ENCODE measurements around the gene TUBB1.

The TUBB1 gene

GRCh38 chr20:58990651-58991445, 28.4 kb upstream of the TUBB1 start:
- no peak for DNase-seq

DNA sequence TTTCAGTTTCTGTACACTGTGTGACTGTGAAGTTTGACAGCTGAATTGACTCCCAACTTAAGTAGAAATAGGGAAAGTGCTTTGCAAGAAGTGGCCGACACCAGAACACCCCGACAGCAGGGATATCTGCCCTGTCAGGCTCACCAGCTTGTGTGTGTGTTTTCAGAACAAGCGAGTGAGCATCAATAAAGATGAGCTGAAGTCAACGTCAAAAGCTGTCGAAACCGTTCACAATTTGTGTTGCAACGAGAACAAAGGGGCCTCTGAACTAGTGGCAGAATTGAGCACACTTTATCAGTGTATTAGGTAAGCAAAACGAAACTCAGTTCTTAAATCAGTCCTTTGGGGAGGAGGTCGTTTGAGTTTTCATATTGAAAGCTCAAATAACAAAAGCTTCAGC, 27.5 kb upstream of the TUBB1 start:
- DNase-seq, result no peak

DNA sequence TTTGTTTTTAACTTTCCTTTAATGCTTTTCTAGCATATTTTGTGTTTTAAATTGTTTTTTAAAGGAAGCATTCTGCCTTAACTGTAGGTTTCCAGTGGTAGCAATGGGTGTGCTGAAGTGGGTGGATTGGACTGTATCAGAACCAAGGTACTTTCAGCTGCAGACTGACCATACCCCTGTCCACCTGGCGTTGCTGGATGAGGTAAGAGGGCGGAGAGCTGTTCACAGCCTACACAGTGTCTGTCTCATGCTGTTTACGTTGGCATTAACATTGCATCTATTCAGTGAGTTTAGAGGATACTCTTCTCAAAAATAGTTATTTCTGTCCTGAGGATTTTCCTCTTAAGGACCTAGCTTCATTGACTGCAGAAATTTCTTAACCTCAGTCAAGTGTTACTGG, 26.3 kb upstream of the TUBB1 start:
- DNase-seq, result no peak

GRCh38 chr20:58993332-58994248, 25.6 kb upstream of the TUBB1 start:
- no peak for DNase-seq

DNA sequence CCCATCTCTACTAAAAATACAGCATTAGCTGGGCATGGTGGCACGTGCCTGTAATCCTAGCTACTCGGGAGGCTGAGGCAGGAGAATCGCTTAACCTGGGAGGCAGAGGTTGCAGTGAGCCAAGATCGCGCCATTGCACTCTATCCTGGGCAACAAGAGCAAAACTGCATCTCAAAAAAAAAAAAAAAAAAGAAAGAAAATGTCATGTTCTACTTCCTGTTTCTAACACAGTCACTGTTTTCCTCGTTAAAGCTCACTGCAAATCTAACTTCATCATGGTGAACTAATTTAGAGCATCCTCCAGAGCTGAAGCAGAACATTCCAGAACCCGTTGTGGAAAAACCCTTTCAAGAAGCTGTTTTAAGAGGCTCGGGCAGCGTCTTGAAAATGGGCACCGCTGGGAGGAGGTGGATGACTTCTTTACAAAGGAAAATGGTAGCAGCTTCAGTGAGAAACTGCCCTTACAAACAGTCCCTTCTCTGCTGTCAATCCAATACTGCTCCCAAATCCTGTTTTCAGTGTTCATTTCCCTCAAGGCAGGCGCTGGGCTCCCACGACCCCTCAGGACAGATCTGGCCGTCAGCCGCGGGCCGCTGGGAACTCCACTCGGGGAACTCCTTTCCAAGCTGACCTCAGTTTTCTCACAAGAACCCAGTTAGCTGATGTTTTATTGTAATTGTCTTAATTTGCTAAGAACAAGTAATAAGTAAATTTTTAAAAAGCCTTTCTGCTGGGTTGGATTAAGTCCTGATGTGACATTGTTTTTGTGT, 24.7 kb upstream of the TUBB1 start:
- no peak for DNase-seq

- DNase-seq, result no peak
These were observed 23.6 kb upstream of the TUBB1 start for GRCh38 chr20:58995461-58996225.

- no peak for DNase-seq
These were observed 23.0 kb upstream of the TUBB1 start for GRCh38 chr20:58996226-58996611.

DNA sequence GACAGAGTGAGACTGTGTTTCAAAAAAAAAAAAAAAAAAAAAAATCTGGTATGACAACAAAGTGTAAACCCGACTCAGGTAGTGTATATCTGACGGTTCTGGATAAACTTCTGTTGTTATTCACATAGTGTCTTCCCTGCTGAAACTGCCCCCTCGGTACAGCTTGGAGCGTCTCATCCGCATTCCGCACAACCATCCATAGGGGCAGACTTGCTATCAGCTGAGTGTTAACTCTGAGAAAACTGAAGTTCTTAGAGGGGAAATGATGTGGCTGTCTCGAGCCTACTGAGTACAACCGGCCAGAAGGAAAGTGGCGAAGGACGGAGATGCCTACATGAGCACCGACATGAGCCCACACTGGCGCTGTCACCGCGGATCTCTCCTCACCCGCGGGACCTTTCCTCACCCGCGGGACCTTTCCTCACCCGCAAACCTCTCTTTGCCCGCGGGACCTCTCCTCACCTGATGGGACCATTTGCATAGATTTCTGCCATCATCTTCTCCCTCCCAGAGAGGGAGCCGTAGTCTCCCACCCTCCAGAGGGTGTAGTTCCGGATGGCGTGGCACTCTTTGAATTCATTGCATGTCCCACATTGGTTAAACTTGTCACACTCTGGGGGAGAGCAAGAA, 22.0 kb upstream of the TUBB1 start:
- DNase-seq, result no peak

DNA sequence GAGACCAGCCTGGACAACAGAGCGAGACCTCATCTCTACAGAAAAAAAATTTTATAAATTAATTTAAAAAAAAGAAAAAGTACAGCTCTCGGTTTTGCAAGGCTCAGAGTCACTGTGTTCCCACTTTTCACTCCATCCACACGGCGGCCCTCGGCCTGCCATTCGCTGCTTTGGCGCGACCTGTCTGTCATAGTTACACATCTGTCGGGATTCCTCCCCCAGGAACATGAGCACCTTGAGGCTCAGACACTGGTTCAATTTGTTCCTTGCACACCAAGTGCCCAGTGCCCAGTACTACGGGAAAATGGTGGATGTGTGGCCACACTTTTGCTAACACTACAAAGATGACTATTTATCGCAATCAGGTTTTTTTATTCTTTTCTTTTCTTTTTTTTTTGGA, 20.6 kb upstream of the TUBB1 start:
- no peak for DNase-seq

- DNase-seq, result no peak
These were observed 18.9 kb upstream of the TUBB1 start for GRCh38 chr20:59000326-59000725.

GRCh38 chr20:59001068-59001448, 18.2 kb upstream of the TUBB1 start:
- DNase-seq, result no peak

GRCh38 chr20:59001449-59002171, 17.6 kb upstream of the TUBB1 start:
- no peak for DNase-seq

- no peak for DNase-seq
These were observed 16.8 kb upstream of the TUBB1 start for GRCh38 chr20:59002388-59002787.

DNA sequence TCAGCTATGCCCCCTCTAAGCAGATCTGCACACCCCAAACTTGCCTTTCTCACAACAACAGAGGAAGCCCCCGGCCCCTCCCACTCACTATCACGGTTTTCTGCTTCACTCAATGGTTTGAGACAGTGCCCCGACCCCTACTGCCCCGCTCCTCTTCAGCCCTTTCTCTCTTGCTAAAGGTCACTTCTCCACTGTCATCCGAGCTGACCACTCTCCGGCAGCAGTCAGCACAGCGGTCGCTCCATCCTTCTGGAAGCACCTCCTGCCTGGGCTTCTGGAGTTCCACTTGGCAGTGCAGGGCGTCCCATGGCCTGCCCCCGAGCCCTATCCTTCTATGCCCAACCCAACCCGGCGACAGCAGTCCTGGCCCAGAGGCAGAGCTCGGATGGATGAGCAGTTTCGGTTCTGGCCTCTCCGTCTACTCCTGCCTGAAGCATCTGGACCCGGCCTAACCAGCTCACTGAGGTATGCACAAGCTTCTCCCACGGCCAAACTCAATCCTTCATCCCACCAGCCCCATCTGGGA, 16.3 kb upstream of the TUBB1 start:
- no peak for DNase-seq

GRCh38 chr20:59003836-59004492, 15.3 kb upstream of the TUBB1 start:
- DNase-seq, result no peak

- DNase-seq, result no peak
These were observed 14.8 kb upstream of the TUBB1 start for GRCh38 chr20:59004493-59004762.

DNA sequence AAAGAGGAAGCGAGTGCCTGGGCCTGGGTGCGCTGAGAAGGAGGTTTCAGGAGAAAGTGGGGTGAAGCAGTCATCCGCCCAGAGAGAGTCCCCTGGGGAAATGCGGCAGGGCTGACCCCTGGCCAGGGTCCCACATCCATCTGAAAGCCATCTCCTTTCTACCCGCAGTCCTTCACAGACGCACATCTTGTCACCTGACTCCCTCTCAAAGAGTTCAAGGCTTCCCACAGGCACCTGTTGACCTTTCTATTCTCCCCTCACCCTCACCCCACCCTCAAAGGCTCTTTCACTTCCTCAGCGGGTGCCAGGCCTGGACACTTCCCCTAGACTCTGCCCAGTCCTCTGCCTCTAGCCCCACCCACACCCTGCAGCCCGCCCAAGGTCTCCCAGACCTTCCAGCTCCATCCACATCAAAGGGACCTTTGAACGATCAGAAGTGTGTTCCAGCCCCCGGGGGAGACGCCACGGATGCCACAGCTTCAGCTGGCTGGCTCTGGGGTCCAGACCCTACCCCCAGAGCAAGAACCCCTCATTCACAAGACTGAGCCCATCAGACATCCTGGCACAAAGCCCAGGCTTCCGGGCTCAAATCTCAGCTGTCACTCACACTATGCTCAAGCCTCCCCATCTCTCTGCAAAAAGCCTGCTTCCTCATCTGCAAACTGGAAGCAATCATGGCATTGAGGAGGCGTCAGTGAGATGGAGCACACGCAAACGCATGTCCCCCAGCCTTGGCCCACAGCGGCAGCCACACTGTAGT, 14.3 kb upstream of the TUBB1 start:
- DNase-seq, result no peak

DNA sequence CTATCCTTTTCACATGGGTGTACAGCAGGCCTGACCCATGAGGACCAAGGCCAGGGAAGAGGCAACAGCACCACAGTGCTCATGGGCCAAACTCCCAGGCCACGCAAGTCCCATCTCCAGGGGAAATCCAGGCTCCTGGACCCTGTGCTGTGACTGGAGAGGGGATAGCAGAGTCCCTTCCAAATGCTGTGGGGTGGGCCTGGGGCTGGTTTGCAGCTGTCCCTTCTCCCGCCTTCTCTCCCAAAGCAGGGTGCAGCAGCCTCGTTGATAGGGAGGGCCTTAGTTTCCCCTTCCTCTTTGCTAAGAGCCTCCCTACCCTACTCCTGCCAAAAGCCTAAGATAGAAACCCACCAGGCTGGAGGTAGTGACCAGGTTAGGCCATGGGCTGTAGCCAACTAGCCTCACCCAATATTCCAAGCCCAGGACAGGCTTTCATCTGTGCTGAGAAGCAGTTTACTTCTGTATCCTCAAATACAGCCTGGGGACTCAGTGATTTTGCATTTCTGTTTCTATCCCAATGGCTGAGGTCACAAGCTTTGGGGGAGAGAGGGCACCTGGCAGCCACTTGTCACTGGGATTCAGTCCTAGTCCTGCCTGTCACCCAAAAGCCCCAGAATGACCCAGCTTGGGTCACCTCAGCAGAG, 13.6 kb upstream of the TUBB1 start:
- no peak for DNase-seq

DNA sequence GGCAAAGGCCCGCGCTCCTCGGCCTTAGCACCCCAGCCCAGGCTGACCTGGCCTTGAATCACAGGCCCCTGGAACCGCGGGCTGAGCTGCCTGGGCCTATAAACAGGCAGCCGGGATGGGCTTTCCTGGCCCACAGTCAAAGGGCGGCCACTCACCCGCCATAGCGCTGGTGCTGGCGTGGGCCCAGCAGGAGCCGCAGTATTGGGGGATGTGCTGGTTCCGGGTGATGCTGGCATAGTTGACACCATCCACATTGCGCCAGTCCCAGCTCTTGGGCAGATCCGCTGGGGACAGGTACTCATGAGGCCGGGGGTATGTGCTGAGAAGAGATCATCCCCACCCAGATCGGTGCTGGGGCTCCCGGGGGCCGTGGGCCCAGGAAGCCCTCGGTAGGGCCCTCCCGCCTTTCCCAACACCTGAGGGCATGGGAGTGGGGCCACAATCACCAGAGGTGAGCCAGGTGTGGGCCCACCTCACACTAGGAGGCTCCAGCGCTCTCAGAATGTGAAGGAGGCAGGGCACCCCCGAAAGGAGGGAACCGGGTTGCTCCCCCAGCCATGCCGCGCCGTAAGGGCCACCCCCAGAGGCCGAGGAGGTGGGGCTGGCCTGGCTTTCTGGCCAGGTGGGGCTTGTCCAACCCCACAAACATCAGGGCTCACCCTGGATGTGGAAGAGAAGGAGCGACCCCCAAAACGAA, 12.9 kb upstream of the TUBB1 start:
- no peak for DNase-seq

Data from NCI-H446 treated with DMSO at 0.1 percent for 48 hours (cell line).